ENCODE data around the gene CECR2. TPM values are rescaled to one million over a fixed set of nuclear protein-coding genes. Genes with fewer than 3 reads are reported as not detected.

The CECR2 gene
- total and polyA plus RNA-seq, 4 donors = 1.1 to 14.5 (median 7.7) TPM

GRCh38 chr22:17483688-17484372, 114.6 kb downstream of the CECR2 start:
- H3K27ac ChIP-seq (ENCODE audit: low read depth in 1 of 2, low read length in 1 of 2) = no peak overlapping the region
- no peak for TF ChIP-seq CTCF (IDR thresholded peaks at IDR 0.05; ENCODE audit: control extremely low read depth, extremely low read depth)
- WGBS, 2 donors = 26 to 69% methylated on average over 2 of the region's 2 CpGs

GRCh38 chr22:17484608-17485007, 115.3 kb downstream of the CECR2 start:
- Histone ChIP-seq H3K27ac (ENCODE audit: low read depth in 1 of 2, low read length in 1 of 2) (no peak overlapping the region), H3K27me3 (ENCODE audit: control insufficient read depth in 3 of 3, insufficient read depth in 3 of 3, low read length in 2 of 3) (no peaks in the 10 kb centered on the region), H3K9me3 (ENCODE audit: control insufficient read depth in 4 of 4, insufficient read depth in 3 of 4, low read length in 3 of 4) (no peaks in the 10 kb centered on the region), H3K4me1 (ENCODE audit: control insufficient read depth in 5 of 5, insufficient read depth in 5 of 5, low read length in 5 of 5) (peaks cover 0 to 4% (median 0%) of the 10 kb centered on the region in 5 donors), H3K9ac (ENCODE audit: insufficient read depth in 1 of 2, low read length in 2 of 2) (no peak overlapping the region), H3K36me3 (ENCODE audit: control insufficient read depth in 4 of 4, insufficient read depth in 4 of 4, low read length in 4 of 4) (peaks cover 0 to 5% (median 0%) of the 10 kb centered on the region in 4 donors), H3K4me3 (no peak overlapping the region)
- TF ChIP-seq CTCF (IDR thresholded peaks at IDR 0.05; ENCODE audit: control extremely low read depth, extremely low read depth) = no peak
- DNase-seq (no peak), ATAC-seq (ENCODE audit: insufficient read depth, low FRiP score) (no peak)
- WGBS, 2 donors = 86 to 88% methylated on average over 12 of the region's 12 CpGs

More at GRCh38 chr22:17483688-17484372, 114.6 kb downstream of the CECR2 start:
- peaks cover 0 to 4% (median 0%) of the 10 kb centered on the region in 5 donors for H3K4me1 ChIP-seq (ENCODE audit: control insufficient read depth in 5 of 5, insufficient read depth in 5 of 5, low read length in 5 of 5)
- no peak overlapping the region for H3K9ac ChIP-seq (ENCODE audit: insufficient read depth in 1 of 2, low read length in 2 of 2)
- H3K9me3 ChIP-seq (ENCODE audit: control insufficient read depth in 4 of 4, insufficient read depth in 3 of 4, low read length in 3 of 4) = no peaks in the 10 kb centered on the region
- peaks cover 0 to 5% (median 0%) of the 10 kb centered on the region in 4 donors for H3K36me3 ChIP-seq (ENCODE audit: control insufficient read depth in 4 of 4, insufficient read depth in 4 of 4, low read length in 4 of 4)
- H3K4me3 ChIP-seq = no peak overlapping the region
- no peak for DNase-seq
- no peak for ATAC-seq (ENCODE audit: insufficient read depth, low FRiP score)
- no peaks in the 10 kb centered on the region for H3K27me3 ChIP-seq (ENCODE audit: control insufficient read depth in 3 of 3, insufficient read depth in 3 of 3, low read length in 2 of 3)

DNA sequence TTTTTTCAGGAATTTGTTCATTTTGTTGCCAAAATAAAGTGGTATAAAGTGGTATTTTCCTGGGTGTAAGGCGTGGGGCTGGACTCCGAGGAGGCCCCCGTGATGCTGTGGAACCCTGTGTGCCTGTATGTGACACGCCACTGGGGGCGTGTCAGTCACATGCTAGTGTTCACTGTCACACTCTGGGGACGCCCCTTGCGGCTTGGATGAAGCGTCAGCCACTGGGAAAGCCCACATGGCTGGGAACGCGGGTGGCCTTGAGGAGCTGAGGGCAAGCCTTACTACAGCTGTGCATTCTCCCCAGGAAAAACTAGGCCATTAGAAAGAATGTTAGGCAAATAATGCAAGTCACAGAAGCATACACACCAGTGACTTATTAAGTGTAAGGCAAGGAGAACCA, 117.1 kb downstream of the CECR2 start:
- Histone ChIP-seq H3K27me3 (ENCODE audit: control insufficient read depth in 3 of 3, insufficient read depth in 3 of 3, low read length in 2 of 3) (no peaks in the 10 kb centered on the region), H3K9me3 (ENCODE audit: control insufficient read depth in 4 of 4, insufficient read depth in 3 of 4, low read length in 3 of 4) (no peaks in the 10 kb centered on the region), H3K4me1 (ENCODE audit: control insufficient read depth in 5 of 5, insufficient read depth in 5 of 5, low read length in 5 of 5) (peaks cover 0 to 4% (median 0%) of the 10 kb centered on the region in 5 donors), H3K9ac (ENCODE audit: insufficient read depth in 1 of 2, low read length in 2 of 2) (no peak overlapping the region), H3K27ac (ENCODE audit: low read depth in 1 of 2, low read length in 1 of 2) (no peak overlapping the region), H3K36me3 (ENCODE audit: control insufficient read depth in 4 of 4, insufficient read depth in 4 of 4, low read length in 4 of 4) (peaks cover 0 to 4% (median under 1%) of the 10 kb centered on the region in 4 donors), H3K4me3 (no peak overlapping the region)
- no peak for TF ChIP-seq CTCF (IDR thresholded peaks at IDR 0.05; ENCODE audit: control extremely low read depth, extremely low read depth)
- ATAC-seq (ENCODE audit: insufficient read depth, low FRiP score) (no peak), DNase-seq (peak; percentile 34 to 52 (median 46))
- WGBS, 2 donors = 80 to 86% methylated on average over 10 of the region's 10 CpGs
